T-helper 17 cell (primary cell): ENCODE measurements around the gene PCDHGA1. TPM values are rescaled to one million over a fixed set of nuclear protein-coding genes. Genes with fewer than 3 reads are reported as not detected.
A peak's percentile ranks its signal among the peaks of the same experiment; 100 is the strongest.

Source experiments
- ATAC-seq: fragments of 150-1000 bp; cut with Tn5 transposase; 2 replicates; pipeline ENCODE4 v1.10.0; 2021; ENCODE audit warnings: mild to moderate bottlenecking, moderate library complexity
- DNase-seq, 3 donors: peaks; one replicate each; pipeline versions ENCODE4 v3.0.0 to v3.0.0-alpha.2; 2020 to 2021
- H3K9me3 ChIP-seq: one replicate; pipeline ENCODE4 v1.7.0; 2013; ENCODE audit warnings: low read length, mild to moderate bottlenecking; ENCODE audit not compliant: control insufficient read depth, poor library complexity, severe bottlenecking
- H3K27ac Mint-ChIP-seq: one replicate; pipeline ENCODE4 v1.8.0; 2022; ENCODE audit warnings: mild to moderate bottlenecking, moderate library complexity, mixed read lengths
- H3K27me3 Mint-ChIP-seq: one replicate; pipeline ENCODE4 v1.8.0; 2022; ENCODE audit warnings: mixed read lengths
- H3K36me3 Mint-ChIP-seq: one replicate; pipeline ENCODE4 v1.8.0; 2022; ENCODE audit warnings: low read depth, mixed read lengths
- H3K4me1 Mint-ChIP-seq: one replicate; pipeline ENCODE4 v1.8.0; 2022; ENCODE audit warnings: mild to moderate bottlenecking, mixed read lengths
- H3K4me3 Mint-ChIP-seq: one replicate; pipeline ENCODE4 v1.8.0; 2022; ENCODE audit warnings: mild to moderate bottlenecking, moderate library complexity, mixed read lengths
- total RNA-seq, 4 donors: library from RNA in 2 of 4; stranded (reverse) in 2 of 4; gene quantifications; one replicate each; pipeline ENCODE4 v1.2.3 and lab custom pipeline; 2022 to 2026

Gene PCDHGA1
- total RNA-seq, 2 donors from 2014 or later: not detected

- no peaks in the 10 kb centered on the region for H3K27me3 Mint-ChIP-seq
- ATAC-seq (no peak), DNase-seq (no peak)
- peaks cover 5% of the 10 kb centered on the region for H3K36me3 Mint-ChIP-seq
- peak overlapping the region; percentile 81 for H3K27ac Mint-ChIP-seq
- H3K4me3 Mint-ChIP-seq: no peak overlapping the region
- peaks cover 13% of the 10 kb centered on the region for H3K4me1 Mint-ChIP-seq
- no peaks in the 10 kb centered on the region for H3K9me3 ChIP-seq
These were observed 204.3 kb downstream of the PCDHGA1 start for GRCh38 chr5:141534492-141535213.

GRCh38 chr5:141543053-141543452, 212.7 kb downstream of the PCDHGA1 start:
- no peak overlapping the region for H3K27ac Mint-ChIP-seq
- H3K4me1 Mint-ChIP-seq: peaks cover 9% of the 10 kb centered on the region
- no peak for ATAC-seq
- H3K9me3 ChIP-seq: no peaks in the 10 kb centered on the region
- H3K4me3 Mint-ChIP-seq: no peak overlapping the region
- H3K27me3 Mint-ChIP-seq: no peaks in the 10 kb centered on the region
- H3K36me3 Mint-ChIP-seq: peaks cover 13% of the 10 kb centered on the region
- DNase-seq: no peak

GRCh38 chr5:141547488-141547887, 217.2 kb downstream of the PCDHGA1 start:
- H3K9me3 ChIP-seq: no peaks in the 10 kb centered on the region
- DNase-seq (no peak), ATAC-seq (no peak)
- peaks cover 8% of the 10 kb centered on the region for H3K36me3 Mint-ChIP-seq
- no peak overlapping the region for H3K27ac Mint-ChIP-seq
- H3K4me3 Mint-ChIP-seq: peak overlapping the region; percentile 8
- H3K4me1 Mint-ChIP-seq: peaks cover 16% of the 10 kb centered on the region
- H3K27me3 Mint-ChIP-seq: no peaks in the 10 kb centered on the region

GRCh38 chr5:141547921-141548320, 217.6 kb downstream of the PCDHGA1 start:
- ATAC-seq: no peak
- no peaks in the 10 kb centered on the region for H3K27me3 Mint-ChIP-seq
- peaks cover 14% of the 10 kb centered on the region for H3K4me1 Mint-ChIP-seq
- no peaks in the 10 kb centered on the region for H3K9me3 ChIP-seq
- no peak overlapping the region for H3K4me3 Mint-ChIP-seq
- no peak overlapping the region for H3K27ac Mint-ChIP-seq
- H3K36me3 Mint-ChIP-seq: peaks cover 8% of the 10 kb centered on the region
- no peak for DNase-seq

- peak; percentile 94 for ATAC-seq
- peaks cover 25% of the 10 kb centered on the region for H3K4me1 Mint-ChIP-seq
- H3K4me3 Mint-ChIP-seq: peak overlapping the region; percentile 53
- H3K27me3 Mint-ChIP-seq: no peaks in the 10 kb centered on the region
- DNase-seq: peak; percentile 63 to 75 (median 66)
- no peaks in the 10 kb centered on the region for H3K9me3 ChIP-seq
- no peaks in the 10 kb centered on the region for H3K36me3 Mint-ChIP-seq
- H3K27ac Mint-ChIP-seq: peak overlapping the region; percentile 96
These were observed 227.4 kb downstream of the PCDHGA1 start for GRCh38 chr5:141557681-141558136.

- H3K36me3 Mint-ChIP-seq: no peaks in the 10 kb centered on the region
- peaks cover 29% of the 10 kb centered on the region for H3K4me1 Mint-ChIP-seq
- peak overlapping the region; percentile 96 for H3K27ac Mint-ChIP-seq
- H3K27me3 Mint-ChIP-seq: no peaks in the 10 kb centered on the region
- ATAC-seq: peak; percentile 23
- DNase-seq: no peak
- no peaks in the 10 kb centered on the region for H3K9me3 ChIP-seq
- peak overlapping the region; percentile 53 for H3K4me3 Mint-ChIP-seq
These were observed 227.8 kb downstream of the PCDHGA1 start for GRCh38 chr5:141558150-141558549.

- no peaks in the 10 kb centered on the region for H3K36me3 Mint-ChIP-seq
These were observed 229.1 kb downstream of the PCDHGA1 start for GRCh38 chr5:141559461-141559860.

GRCh38 chr5:141560151-141560550, 229.8 kb downstream of the PCDHGA1 start:
- DNase-seq: no peak
- Mint-ChIP-seq H3K4me3 (no peak overlapping the region), H3K27ac (peak overlapping the region; percentile 96), H3K36me3 (no peaks in the 10 kb centered on the region), H3K27me3 (no peaks in the 10 kb centered on the region), H3K4me1 (peaks cover 41% of the 10 kb centered on the region)
- H3K9me3 ChIP-seq: no peaks in the 10 kb centered on the region
- ATAC-seq: no peak

More at GRCh38 chr5:141559461-141559860, 229.1 kb downstream of the PCDHGA1 start:
- DNase-seq: no peak
- peak overlapping the region; percentile 96 for H3K27ac Mint-ChIP-seq
- H3K4me1 Mint-ChIP-seq: peaks cover 39% of the 10 kb centered on the region
- H3K4me3 Mint-ChIP-seq: no peak overlapping the region
- H3K27me3 Mint-ChIP-seq: no peaks in the 10 kb centered on the region
- ATAC-seq: no peak
- H3K9me3 ChIP-seq: no peaks in the 10 kb centered on the region

GRCh38 chr5:141560725-141561483, 230.6 kb downstream of the PCDHGA1 start:
- peaks cover 47% of the 10 kb centered on the region for H3K4me1 Mint-ChIP-seq

More at GRCh38 chr5:141560725-141561483, 230.6 kb downstream of the PCDHGA1 start:
- no peaks in the 10 kb centered on the region for H3K9me3 ChIP-seq
- Mint-ChIP-seq H3K27ac (peak overlapping the region; percentile 96), H3K4me3 (no peak overlapping the region), H3K36me3 (peaks cover 5% of the 10 kb centered on the region), H3K27me3 (no peaks in the 10 kb centered on the region)
- DNase-seq (no peak), ATAC-seq (no peak)

Other genes starting within 250 kb of the PCDHGA1 start
- gene PCDHB2, start 235.9 kb upstream of the PCDHGA1 start, total RNA-seq: under 1 TPM; 0.13 to 0.25 TPM
- gene PCDHB3, start 230.0 kb upstream of the PCDHGA1 start, total RNA-seq: not detected
- not detected for gene PCDHB4, start 208.7 kb upstream of the PCDHGA1 start, total RNA-seq
- under 1 TPM; 0.12 to 0.34 TPM for gene PCDHB5, start 195.3 kb upstream of the PCDHGA1 start, total RNA-seq
- not detected for gene PCDHB6, start 180.5 kb upstream of the PCDHGA1 start, total RNA-seq
- gene PCDHB7, start 157.9 kb upstream of the PCDHGA1 start, total RNA-seq: not detected
- not detected for gene PCDHB8, start 152.7 kb upstream of the PCDHGA1 start, total RNA-seq
- gene PCDHB16, start 148.1 kb upstream of the PCDHGA1 start, total RNA-seq: not detected
- gene PCDHB9, start 143.4 kb upstream of the PCDHGA1 start, total RNA-seq: 1 to 10 TPM in 1 of 2 donors, not detected in 1; 1.0 TPM
- gene PCDHB10, start 138.2 kb upstream of the PCDHGA1 start, total RNA-seq: not detected
- gene PCDHB11, start 130.9 kb upstream of the PCDHGA1 start, total RNA-seq: not detected
- not detected for gene PCDHB12, start 121.8 kb upstream of the PCDHGA1 start, total RNA-seq
- gene PCDHB13, start 116.6 kb upstream of the PCDHGA1 start, total RNA-seq: not detected
- not detected for gene PCDHB14, start 107.2 kb upstream of the PCDHGA1 start, total RNA-seq
- under 1 TPM in 1 of 2 donors, not detected in 1; 0.10 TPM for gene PCDHB15, start 85.1 kb upstream of the PCDHGA1 start, total RNA-seq
- gene SLC25A2, start 26.5 kb upstream of the PCDHGA1 start, total RNA-seq: under 1 TPM; 0.65 to 0.70 TPM
- 10 to 100 TPM; 74.4 to 90.7 TPM for gene TAF7, start 9.7 kb upstream of the PCDHGA1 start, total RNA-seq
- gene PCDHGA2, start 8.2 kb downstream of the PCDHGA1 start, total RNA-seq: not detected
- under 1 TPM in 1 of 2 donors, not detected in 1; 0.22 TPM for gene PCDHGA3, start 13.3 kb downstream of the PCDHGA1 start, total RNA-seq
- under 1 TPM in 1 of 2 donors, not detected in 1; 0.13 TPM for gene PCDHGB1, start 19.6 kb downstream of the PCDHGA1 start, total RNA-seq
- gene PCDHGA4, start 24.5 kb downstream of the PCDHGA1 start, total RNA-seq: under 1 TPM in 1 of 2 donors, not detected in 1; 0.12 TPM
- under 1 TPM; 0.44 to 0.45 TPM for gene PCDHGB2, start 29.5 kb downstream of the PCDHGA1 start, total RNA-seq
- under 1 TPM in 1 of 2 donors, not detected in 1; 0.16 TPM for gene PCDHGA5, start 33.6 kb downstream of the PCDHGA1 start, total RNA-seq
- under 1 TPM; 0.13 to 0.32 TPM for gene PCDHGB3, start 39.7 kb downstream of the PCDHGA1 start, total RNA-seq
- under 1 TPM; 0.10 to 0.40 TPM for gene PCDHGA6, start 43.4 kb downstream of the PCDHGA1 start, total RNA-seq
- gene PCDHGA7, start 52.2 kb downstream of the PCDHGA1 start, total RNA-seq: under 1 TPM in 1 of 2 donors, not detected in 1; 0.25 TPM
- gene PCDHGB4, start 57.2 kb downstream of the PCDHGA1 start, total RNA-seq: under 1 TPM; 0.08 to 0.10 TPM
- gene PCDHGA8, start 62.1 kb downstream of the PCDHGA1 start, total RNA-seq: under 1 TPM in 1 of 2 donors, not detected in 1; 0.05 TPM
- gene PCDHGB5, start 67.4 kb downstream of the PCDHGA1 start, total RNA-seq: under 1 TPM; 0.26 to 0.35 TPM
- gene PCDHGA9, start 72.3 kb downstream of the PCDHGA1 start, total RNA-seq: not detected
- gene PCDHGB6, start 77.5 kb downstream of the PCDHGA1 start, total RNA-seq: under 1 TPM; 0.10 to 0.20 TPM
- gene PCDHGA10, start 82.5 kb downstream of the PCDHGA1 start, total RNA-seq: under 1 TPM; 0.10 to 0.18 TPM
- gene PCDHGB7, start 87.2 kb downstream of the PCDHGA1 start, total RNA-seq: not detected
- not detected for gene PCDHGA11, start 90.5 kb downstream of the PCDHGA1 start, total RNA-seq
- not detected for gene PCDHGA12, start 100.0 kb downstream of the PCDHGA1 start, total RNA-seq
- gene PCDHGC3, start 145.5 kb downstream of the PCDHGA1 start, total RNA-seq: not detected
- gene PCDHGC4, start 154.5 kb downstream of the PCDHGA1 start, total RNA-seq: not detected
- not detected for gene PCDHGC5, start 158.6 kb downstream of the PCDHGA1 start, total RNA-seq